Ramos (cell line): ENCODE results near the gene ATCAY.
"Not testable (repeated sequence)": the region's sequence is repeated elsewhere in the genome, so short reads cannot be mapped to it uniquely, and the experiment has no call there.

ENCODE experiments used
- in situ Hi-C: fragments of 300-500 bp; cut with MboI; formaldehyde crosslinking; loops from one replicate; pipeline ENCODE4 v1.14.3; 2022; ENCODE audit warnings: low sequenced_read_pairs; ENCODE audit not compliant: unreplicated experiment

ATCAY gene

DNA sequence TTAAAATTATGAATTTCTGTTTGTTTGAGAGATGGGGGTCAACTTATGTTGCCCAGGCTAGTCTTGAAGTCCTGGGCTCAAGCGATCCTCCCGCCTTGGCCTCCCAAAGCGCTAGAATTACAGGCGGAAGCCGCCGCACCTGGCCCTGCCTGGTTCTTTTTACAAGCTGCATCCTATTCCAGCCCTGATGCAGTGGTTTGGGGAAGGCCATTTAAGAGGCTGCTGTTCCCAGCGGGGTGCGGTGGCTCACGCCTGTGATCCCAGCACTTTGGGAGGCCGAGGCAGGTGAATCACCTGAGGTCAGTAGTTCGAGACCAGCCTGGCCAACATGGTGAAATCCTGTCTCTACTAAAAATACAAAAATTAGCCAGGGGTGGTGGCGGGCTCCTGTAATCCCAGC is 87.5 kb downstream of the ATCAY start:
- in situ Hi-C loops: not testable (repeated sequence)

DNA sequence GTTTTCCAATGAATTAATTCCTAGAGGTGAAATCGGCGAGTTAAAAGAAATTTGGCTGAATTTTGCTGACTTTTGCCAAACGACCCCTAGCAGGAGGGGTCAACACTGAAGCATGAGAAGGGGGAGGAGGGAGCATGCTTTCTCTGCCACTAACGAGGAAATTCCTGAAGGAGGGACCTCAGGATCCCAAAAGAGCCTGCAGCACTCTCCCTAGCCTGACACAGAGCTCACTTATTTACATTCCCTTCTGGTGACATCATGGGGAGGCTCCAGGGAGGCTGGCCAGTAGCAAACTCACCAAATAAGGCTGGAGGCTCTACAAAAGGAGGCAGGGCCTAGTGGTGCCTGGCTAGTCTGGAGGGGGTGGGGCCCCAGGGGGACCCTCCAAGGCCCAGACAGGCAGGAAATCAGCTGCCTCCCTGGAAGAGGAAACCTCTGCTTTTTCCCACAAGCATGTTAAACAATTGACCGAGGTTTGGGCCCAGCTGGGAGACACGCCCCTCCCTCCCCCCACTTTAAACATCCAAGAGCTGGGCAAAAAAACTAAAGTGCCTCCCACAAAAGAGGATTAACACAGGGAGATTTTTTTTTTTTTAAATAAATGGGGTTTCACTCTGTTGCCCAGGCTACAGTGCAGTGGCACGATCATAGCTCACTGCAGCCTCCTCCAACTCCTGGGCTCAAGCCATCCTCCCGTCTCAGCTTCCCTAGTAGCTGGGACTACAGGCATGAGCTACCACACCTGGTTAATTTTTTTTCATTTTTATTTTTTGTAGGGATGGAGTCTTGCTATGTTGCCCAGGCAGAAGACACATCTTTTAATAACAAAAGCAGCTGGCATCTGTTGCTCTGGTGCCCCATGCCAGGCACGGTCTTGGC is 88.3 kb downstream of the ATCAY start:
- in situ Hi-C loops: no loop called here

DNA sequence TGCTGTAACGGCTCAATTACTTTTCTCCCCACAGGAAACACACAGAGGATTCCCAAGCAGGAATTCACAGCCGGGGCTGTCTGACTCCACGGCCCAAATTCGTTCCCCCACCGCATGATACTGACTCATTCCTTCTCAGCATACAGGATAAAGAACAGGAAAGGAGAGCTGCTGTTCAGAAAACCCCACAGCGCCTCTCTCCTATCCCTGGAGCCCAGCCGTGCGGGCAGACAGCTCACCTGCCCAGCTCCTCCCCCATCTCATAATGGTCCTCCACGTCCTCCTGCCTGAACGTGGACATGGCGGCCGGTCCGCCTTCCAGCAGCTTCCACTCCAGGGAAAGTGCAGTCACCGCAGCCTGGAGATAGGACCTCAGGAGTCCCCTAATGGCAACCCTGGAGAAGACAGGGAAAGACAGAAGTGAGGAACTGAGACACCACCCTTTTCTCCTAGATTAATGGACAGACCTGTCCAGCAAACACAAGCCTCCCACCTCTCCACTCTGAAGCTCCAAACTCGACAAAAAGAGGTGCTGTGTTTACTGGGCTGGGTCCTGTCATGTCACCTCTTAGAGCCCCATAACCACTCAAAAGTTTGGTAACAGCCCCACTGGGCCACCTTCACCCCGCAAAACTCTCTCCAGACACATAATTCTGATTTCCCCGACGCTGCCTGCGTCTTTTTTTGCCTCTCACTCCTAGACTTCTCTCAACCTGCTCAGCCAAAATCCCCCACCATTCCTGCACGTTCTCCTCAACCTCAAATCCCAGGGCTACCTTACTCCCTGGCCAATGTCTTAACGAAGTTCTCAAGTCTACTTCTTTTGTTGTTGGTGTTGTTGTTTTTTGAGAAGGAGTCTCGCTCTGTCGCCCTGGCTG is 89.2 kb downstream of the ATCAY start:
- in situ Hi-C loops: no loop called here

DNA sequence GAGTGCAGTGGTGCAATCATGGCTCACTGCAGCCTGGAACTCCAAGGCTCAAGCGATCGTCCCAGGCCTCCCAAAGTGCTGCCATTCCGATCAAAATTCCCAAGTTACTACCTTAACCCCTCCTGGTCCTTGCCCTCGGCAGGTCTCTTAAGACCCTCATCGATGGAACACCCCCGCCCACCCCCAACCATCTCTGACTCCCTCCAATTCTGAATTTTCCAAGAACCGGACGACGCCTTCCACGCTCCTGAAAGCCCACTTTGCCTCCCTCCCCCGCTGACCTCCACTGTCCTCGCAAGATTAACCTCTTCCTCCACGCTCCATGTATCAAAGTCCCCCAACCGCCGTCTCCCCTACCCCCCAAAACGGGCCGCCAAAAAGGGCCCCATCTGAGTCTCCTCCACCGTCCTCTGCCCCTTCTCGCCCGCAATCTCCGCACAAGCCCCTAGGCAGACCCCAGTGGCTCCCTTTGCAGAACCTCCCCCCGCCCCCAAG is 89.9 kb downstream of the ATCAY start:
- in situ Hi-C loops: no loop called here

DNA sequence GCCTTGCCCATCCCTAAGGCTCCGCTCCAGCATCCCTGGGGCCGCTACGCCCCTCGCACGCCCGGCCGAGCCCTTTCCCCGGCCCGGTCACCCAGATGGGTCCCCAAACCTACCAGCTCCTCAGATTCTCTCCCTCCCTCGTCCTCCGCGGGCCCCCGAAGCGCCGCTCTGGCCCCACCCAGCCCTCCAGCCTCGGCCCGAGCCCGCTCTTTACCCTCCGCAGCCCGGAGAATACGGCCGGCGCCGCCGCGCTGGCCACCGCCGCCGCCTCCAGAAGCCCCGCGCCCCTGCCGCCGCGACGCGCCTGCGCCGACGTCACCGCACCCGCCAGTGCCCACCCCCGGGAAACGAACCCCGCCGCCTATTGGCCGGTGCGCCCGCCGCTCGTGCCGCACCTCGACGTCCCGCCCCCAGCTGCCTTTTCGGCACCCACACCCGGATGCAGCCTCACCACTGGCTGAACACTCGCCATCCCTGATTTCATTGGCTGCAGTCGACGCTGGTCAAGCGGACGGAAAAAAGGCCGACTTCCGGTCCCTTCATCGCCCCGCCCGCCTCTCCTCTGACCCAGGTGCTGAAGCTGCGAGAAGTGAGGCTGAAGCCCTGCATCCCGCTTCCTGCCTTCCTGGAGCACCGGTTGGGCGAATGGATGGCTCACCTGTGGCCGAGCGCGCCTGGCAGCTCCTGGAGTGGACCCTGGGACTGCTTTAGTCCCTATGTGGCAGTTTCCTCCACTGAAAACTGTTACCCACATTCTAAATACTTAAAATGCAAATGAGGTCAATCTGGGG is 90.5 kb downstream of the ATCAY start, which contains the start of gene DAPK3:
Gene DAPK3, minus strand, starts transcription at position 292 of the 791 bp plus-strand sequence. CDS start 1,364 bp downstream, outside the sequence.
- in situ Hi-C loops: no loop called here

DNA sequence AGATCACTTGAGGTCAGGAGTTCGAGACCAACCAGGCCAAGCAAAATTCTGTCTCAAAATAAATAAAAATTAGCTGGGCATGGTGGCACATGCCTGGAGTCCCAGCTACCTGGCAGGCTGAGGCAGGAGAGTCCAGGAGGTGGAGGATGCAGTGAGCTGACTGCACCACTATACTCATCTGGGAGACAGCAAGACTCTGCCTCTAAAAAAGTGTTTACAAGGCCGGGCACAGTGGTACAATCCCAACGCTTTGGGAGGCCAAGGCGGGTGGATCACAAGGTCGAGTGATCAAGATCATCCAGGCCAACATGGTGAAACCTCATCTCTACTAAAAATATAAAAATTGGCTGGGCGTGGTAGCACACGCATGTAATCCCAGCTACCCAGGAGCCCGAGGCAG is 94.7 kb downstream of the ATCAY start:
- in situ Hi-C loops: no loop called here

DNA sequence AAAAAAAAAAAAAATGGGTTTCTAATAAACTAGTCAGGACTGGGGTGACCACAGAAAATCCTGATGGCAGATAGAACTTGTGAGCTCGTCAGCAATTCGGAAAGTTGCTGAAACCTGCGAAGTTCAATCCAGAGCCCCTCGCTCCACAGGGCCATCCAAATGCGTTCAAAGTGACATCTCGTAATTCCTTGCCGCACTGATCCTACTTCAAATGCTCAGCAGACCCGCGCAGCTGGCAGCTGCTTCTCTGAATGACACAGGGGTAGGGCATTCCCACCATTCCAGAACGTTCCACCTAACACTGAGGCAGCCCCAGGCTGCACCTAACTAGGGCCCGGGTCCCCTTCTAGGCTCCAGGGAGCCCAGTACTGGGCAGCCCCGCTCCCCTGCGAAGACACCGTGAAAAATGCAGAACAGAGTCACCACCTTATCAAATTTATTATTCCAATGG is 95.2 kb downstream of the ATCAY start:
- in situ Hi-C loops: no loop called here

DNA sequence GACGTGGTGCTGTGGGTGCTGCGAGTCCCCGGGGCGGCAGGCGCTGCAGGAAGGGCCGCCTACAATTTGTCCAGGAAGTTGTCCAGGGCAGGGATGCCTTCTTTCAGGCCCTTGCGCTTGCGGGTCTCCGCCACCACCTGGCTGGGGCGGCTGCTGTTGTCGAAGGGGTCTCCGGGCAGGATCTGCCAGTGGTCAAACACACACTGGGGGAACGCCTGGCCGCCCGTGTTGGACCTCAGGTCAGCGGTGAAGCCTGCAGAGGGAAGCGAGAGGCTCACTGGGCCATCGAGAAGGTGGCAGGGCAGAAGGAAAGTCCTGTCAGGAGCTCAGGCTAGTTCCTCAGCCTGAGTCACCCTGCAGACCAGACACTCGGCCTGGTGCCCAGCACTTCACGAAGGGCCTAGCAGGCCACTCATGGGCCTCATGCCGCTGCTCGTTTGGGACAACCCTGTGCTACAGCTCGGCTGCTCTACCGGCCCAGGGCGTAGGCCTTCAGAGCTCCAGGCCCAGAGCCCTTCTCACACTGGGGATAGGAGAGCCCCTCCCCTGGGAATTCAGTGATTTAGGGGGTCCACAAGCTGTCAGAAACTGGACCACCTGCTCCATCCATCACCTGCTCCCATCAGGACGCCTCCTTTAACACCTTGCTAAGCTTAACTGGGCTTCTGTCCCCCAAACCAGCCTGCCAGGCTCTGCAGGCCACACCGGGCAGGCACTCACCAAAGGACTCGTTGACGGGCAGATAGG is 96.2 kb downstream of the ATCAY start:
- in situ Hi-C loops: no loop called here
